SU-DHL-6 (cell line): ENCODE data around the gene EREG.

Experiments used
- H2AFZ ChIP-seq: fragments of 200-600 bp; sonication (generic); 2 replicates; pipeline ENCODE4 v1.6.1; 2014; ENCODE audit warnings: low read depth, mild to moderate bottlenecking, moderate library complexity, mixed read lengths, antibody characterized with exemption, low read length; ENCODE audit not compliant: severe bottlenecking
- H3F3A ChIP-seq: fragments of 200-600 bp; shearing (Covaris generic); 2 replicates; pipeline ENCODE4 v1.6.0; 2016; ENCODE audit warnings: antibody characterized with exemption, mild to moderate bottlenecking; ENCODE audit not compliant: insufficient read depth
- H3K27ac ChIP-seq: fragments of 200-600 bp; sonication (generic); 2 replicates; pipeline ENCODE4 v1.5.1; 2016; ENCODE audit warnings: low read depth, mild to moderate bottlenecking, low read length, moderate library complexity, mixed read lengths
- H3K27me3 ChIP-seq: fragments of 200-600 bp; sonication (generic), shearing (Covaris generic); 2 replicates; pipeline ENCODE4 v1.6.0; 2014; ENCODE audit warnings: mild to moderate bottlenecking, low read length
- H3K36me3 ChIP-seq: fragments of 200-600 bp; sonication (generic); 2 replicates; pipeline ENCODE4 v1.6.1; 2014; ENCODE audit warnings: mild to moderate bottlenecking, low read length, mixed read lengths
- H3K4me2 ChIP-seq: fragments of 300-600, 200-600 bp; shearing (Covaris generic), sonication (generic); 2 replicates; pipeline ENCODE4 v1.6.0; 2014; ENCODE audit warnings: low read length, low read depth, mild to moderate bottlenecking; ENCODE audit not compliant: poor library complexity, severe bottlenecking
- H3K4me3 ChIP-seq: fragments of 200-600 bp; sonication (generic); 2 replicates; pipeline ENCODE4 v1.5.1; 2014; ENCODE audit warnings: antibody characterized with exemption, low read length, mild to moderate bottlenecking, mixed read lengths; ENCODE audit not compliant: insufficient read depth, poor library complexity, severe bottlenecking
- H3K79me2 ChIP-seq: fragments of 200-600 bp; sonication (generic); 2 replicates; pipeline ENCODE4 v1.6.1; 2014; ENCODE audit warnings: mild to moderate bottlenecking, low read length, moderate library complexity; ENCODE audit not compliant: insufficient read depth
- H3K9ac ChIP-seq: fragments of 200-600 bp; sonication (generic); 2 replicates; pipeline ENCODE4 v1.7.0; 2014; ENCODE audit warnings: mild to moderate bottlenecking, low read length
- H3K9me2 ChIP-seq: fragments of 200-600 bp; sonication (generic); replicated peaks from 2 replicates; pipeline ENCODE4 v1.6.1; 2014; ENCODE audit warnings: low read length; ENCODE audit not compliant: insufficient read depth
- H3K9me3 ChIP-seq: fragments of 200-600 bp; sonication (generic); 2 replicates; pipeline ENCODE4 v1.6.1; 2014; ENCODE audit warnings: low read length, mixed read lengths; ENCODE audit not compliant: insufficient read depth
- H4K20me1 ChIP-seq: fragments of 200-600 bp; sonication (generic); 2 replicates; pipeline ENCODE4 v1.6.1; 2014; ENCODE audit warnings: low read depth, mild to moderate bottlenecking, antibody characterized with exemption, low read length, moderate library complexity, mixed read lengths
- EZH2phosphoT487 ChIP-seq: fragments of 200-600 bp; sonication (generic), shearing (Covaris generic); conservative IDR thresholded peaks from 2 replicates; pipeline ENCODE4 v1.6.1; 2018; ENCODE audit warnings: mild to moderate bottlenecking, antibody characterized with exemption, low read length, moderate library complexity, mixed read lengths
- TF ChIP-seq, protein P1 (sequence below): fragments of 200-600 bp; sonication (generic); IDR thresholded peaks from one replicate; pipeline ENCODE4 v1.5.1; 2017; ENCODE audit warnings: antibody characterized with exemption, mild to moderate bottlenecking, low read length, moderate library complexity; ENCODE audit not compliant: insufficient read depth, poor library complexity, severe bottlenecking

EREG gene

GRCh38 chr4:74317616-74318246 lies 47.2 kb upstream of the EREG start:
- H4K20me1 ChIP-seq = no peaks in the 10 kb centered on the region
- no peaks in the 10 kb centered on the region for H3K9me3 ChIP-seq
- no peak for TF ChIP-seq EZH2phosphoT487
- TF ChIP-seq, protein P1, sequence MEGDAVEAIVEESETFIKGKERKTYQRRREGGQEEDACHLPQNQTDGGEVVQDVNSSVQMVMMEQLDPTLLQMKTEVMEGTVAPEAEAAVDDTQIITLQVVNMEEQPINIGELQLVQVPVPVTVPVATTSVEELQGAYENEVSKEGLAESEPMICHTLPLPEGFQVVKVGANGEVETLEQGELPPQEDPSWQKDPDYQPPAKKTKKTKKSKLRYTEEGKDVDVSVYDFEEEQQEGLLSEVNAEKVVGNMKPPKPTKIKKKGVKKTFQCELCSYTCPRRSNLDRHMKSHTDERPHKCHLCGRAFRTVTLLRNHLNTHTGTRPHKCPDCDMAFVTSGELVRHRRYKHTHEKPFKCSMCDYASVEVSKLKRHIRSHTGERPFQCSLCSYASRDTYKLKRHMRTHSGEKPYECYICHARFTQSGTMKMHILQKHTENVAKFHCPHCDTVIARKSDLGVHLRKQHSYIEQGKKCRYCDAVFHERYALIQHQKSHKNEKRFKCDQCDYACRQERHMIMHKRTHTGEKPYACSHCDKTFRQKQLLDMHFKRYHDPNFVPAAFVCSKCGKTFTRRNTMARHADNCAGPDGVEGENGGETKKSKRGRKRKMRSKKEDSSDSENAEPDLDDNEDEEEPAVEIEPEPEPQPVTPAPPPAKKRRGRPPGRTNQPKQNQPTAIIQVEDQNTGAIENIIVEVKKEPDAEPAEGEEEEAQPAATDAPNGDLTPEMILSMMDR = no peak
- no peak overlapping the region for H3K27ac ChIP-seq
- no peaks in the 10 kb centered on the region for H3K36me3 ChIP-seq
- H3K4me2 ChIP-seq = no peak overlapping the region
- H3K27me3 ChIP-seq = no peaks in the 10 kb centered on the region
- H2AFZ ChIP-seq = no peak overlapping the region
- H3K4me3 ChIP-seq = no peak overlapping the region
- no peaks in the 10 kb centered on the region for H3F3A ChIP-seq
- no peak overlapping the region for H3K9ac ChIP-seq
- H3K9me2 ChIP-seq = no peaks in the 10 kb centered on the region
- no peaks in the 10 kb centered on the region for H3K79me2 ChIP-seq

- Histone ChIP-seq H3K4me2 (no peak overlapping the region), H4K20me1 (no peaks in the 10 kb centered on the region)
These were observed 46.7 kb upstream of the EREG start for GRCh38 chr4:74318276-74318675.

GRCh38 chr4:74319470-74319869 lies 45.5 kb upstream of the EREG start:
- no peak overlapping the region for H3K9ac ChIP-seq
- no peaks in the 10 kb centered on the region for H4K20me1 ChIP-seq
- H3K36me3 ChIP-seq = no peaks in the 10 kb centered on the region
- no peaks in the 10 kb centered on the region for H3K79me2 ChIP-seq
- no peaks in the 10 kb centered on the region for H3K9me3 ChIP-seq
- no peak overlapping the region for H3K4me2 ChIP-seq
- no peak overlapping the region for H3K27ac ChIP-seq
- TF ChIP-seq, protein P1 = no peak
- no peak for TF ChIP-seq EZH2phosphoT487
- no peaks in the 10 kb centered on the region for H3K9me2 ChIP-seq
- no peaks in the 10 kb centered on the region for H3K27me3 ChIP-seq
- no peak overlapping the region for H2AFZ ChIP-seq
- no peak overlapping the region for H3K4me3 ChIP-seq
- H3F3A ChIP-seq = no peaks in the 10 kb centered on the region

More at GRCh38 chr4:74318276-74318675, 46.7 kb upstream of the EREG start:
- no peaks in the 10 kb centered on the region for H3K27me3 ChIP-seq
- no peaks in the 10 kb centered on the region for H3F3A ChIP-seq
- no peaks in the 10 kb centered on the region for H3K9me2 ChIP-seq
- no peak overlapping the region for H3K27ac ChIP-seq
- no peaks in the 10 kb centered on the region for H3K79me2 ChIP-seq
- H3K9me3 ChIP-seq = no peaks in the 10 kb centered on the region
- no peak overlapping the region for H2AFZ ChIP-seq
- H3K4me3 ChIP-seq = no peak overlapping the region
- H3K36me3 ChIP-seq = no peaks in the 10 kb centered on the region
- TF ChIP-seq EZH2phosphoT487 = no peak
- TF ChIP-seq, protein P1 = no peak
- no peak overlapping the region for H3K9ac ChIP-seq
